MM.1S (cell line): ENCODE results near the gene SAFB.
A peak's percentile ranks its signal among the peaks of the same experiment; 100 is the strongest.

Experiments
- DNase-seq: peaks from one replicate; pipeline ENCODE4 v3.0.0-alpha.2; 2015
- H2AFZ ChIP-seq: fragments of 300-600 bp; sonication (generic); 2 replicates; pipeline ENCODE4 v1.6.0; 2016; ENCODE audit warnings: antibody characterized with exemption, low read length
- H3F3A ChIP-seq: fragments of 300-600 bp; sonication (generic); 2 replicates; pipeline ENCODE4 v1.6.1; 2016; ENCODE audit warnings: mild to moderate bottlenecking, antibody characterized with exemption, low read length, moderate library complexity, mixed read lengths; ENCODE audit not compliant: insufficient read depth
- H3K27ac ChIP-seq: fragments of 300-600 bp; sonication (generic); 2 replicates; pipeline ENCODE4 v1.5.1; 2016; ENCODE audit warnings: mild to moderate bottlenecking, low read length
- H3K27me3 ChIP-seq: fragments of 300-600 bp; sonication (generic); replicated peaks from 2 replicates; pipeline ENCODE4 v1.6.0; 2016; ENCODE audit warnings: low read length; ENCODE audit not compliant: insufficient read depth
- H3K36me3 ChIP-seq: fragments of 300-600 bp; sonication (generic); replicated peaks from 2 replicates; pipeline ENCODE4 v1.6.1; 2016; ENCODE audit warnings: mild to moderate bottlenecking, low read length, mixed read lengths; ENCODE audit not compliant: insufficient read depth
- H3K4me1 ChIP-seq: fragments of 300-600 bp; sonication (generic); 2 replicates; pipeline ENCODE4 v1.6.1; 2016; ENCODE audit warnings: low read length, mixed read lengths
- H3K4me2 ChIP-seq: fragments of 300-600 bp; sonication (generic); 2 replicates; pipeline ENCODE4 v1.6.0; 2016; ENCODE audit warnings: low read depth, low read length
- H3K4me3 ChIP-seq: fragments of 300-600 bp; sonication (generic); 2 replicates; pipeline ENCODE4 v1.5.1; 2016; ENCODE audit warnings: low read length, mixed read lengths
- H3K79me2 ChIP-seq: fragments of 300-600 bp; sonication (generic); 2 replicates; pipeline ENCODE4 v1.6.1; 2016; ENCODE audit warnings: mixed run types, low read length, mixed read lengths
- H3K9ac ChIP-seq: fragments of 300-600 bp; sonication (generic); 2 replicates; pipeline ENCODE4 v1.6.1; 2016; ENCODE audit warnings: low read length, mixed read lengths
- H3K9me2 ChIP-seq: fragments of 300-600 bp; sonication (generic); replicated peaks from 2 replicates; pipeline ENCODE4 v1.6.1; 2016; ENCODE audit warnings: mild to moderate bottlenecking, low read length, mixed read lengths; ENCODE audit not compliant: insufficient read depth
- H3K9me3 ChIP-seq: fragments of 300-600 bp; sonication (generic); replicated peaks from 2 replicates; pipeline ENCODE4 v1.6.1; 2016; ENCODE audit warnings: mild to moderate bottlenecking, low read length, mixed read lengths; ENCODE audit not compliant: insufficient read depth
- H4K20me1 ChIP-seq: fragments of 300-600 bp; sonication (generic); 2 replicates; pipeline ENCODE4 v1.6.1; 2016; ENCODE audit warnings: mild to moderate bottlenecking, low read length, moderate library complexity, mixed read lengths; ENCODE audit not compliant: insufficient read depth
- CTCF ChIP-seq: fragments of 300-600 bp; sonication (generic); IDR thresholded peaks from 2 replicates; pipeline ENCODE4 v1.5.1; 2016; ENCODE audit warnings: antibody characterized with exemption, low read length, mixed read lengths
- EZH2 ChIP-seq: fragments of 300-600 bp; sonication (generic); optimal IDR thresholded peaks from 2 replicates; pipeline ENCODE3; 2017; ENCODE audit warnings: low read depth, mild to moderate bottlenecking, antibody characterized with exemption, low read length, mixed read lengths
- EZH2phosphoT487 ChIP-seq: fragments of 300-600 bp; sonication (generic); IDR thresholded peaks from 2 replicates; pipeline ENCODE4 v1.6.1; 2018; ENCODE audit warnings: antibody characterized with exemption, low read length

The SAFB gene

GRCh38 chr19:5678071-5678718 is 55.3 kb downstream of the SAFB start:
- H3K79me2 ChIP-seq: peaks cover 13% of the 10 kb centered on the region
- H3K9ac ChIP-seq: no peak overlapping the region

GRCh38 chr19:5679289-5680083 is 56.6 kb downstream of the SAFB start:
- Histone ChIP-seq H4K20me1 (no peaks in the 10 kb centered on the region), H3K9me3 (no peaks in the 10 kb centered on the region), H3K36me3 (no peaks in the 10 kb centered on the region), H3F3A (no peaks in the 10 kb centered on the region), H3K4me2 (peak overlapping the region; percentile 96), H2AFZ (peak overlapping the region; percentile 89), H3K9ac (peak overlapping the region; percentile 88), H3K79me2 (peaks cover 13% of the 10 kb centered on the region), H3K27ac (no peak overlapping the region), H3K4me1 (peaks cover 7% of the 10 kb centered on the region), H3K4me3 (peak overlapping the region; percentile 95), H3K27me3 (peaks cover 14% of the 10 kb centered on the region), H3K9me2 (no peaks in the 10 kb centered on the region)
- no peak for TF ChIP-seq EZH2
- TF ChIP-seq EZH2phosphoT487: no peak
- TF ChIP-seq CTCF: no peak
- peak; percentile 21 for DNase-seq

More at GRCh38 chr19:5678071-5678718, 55.3 kb downstream of the SAFB start:
- Histone ChIP-seq H4K20me1 (no peaks in the 10 kb centered on the region), H3K4me3 (no peak overlapping the region), H3K9me3 (no peaks in the 10 kb centered on the region), H3K27ac (no peak overlapping the region), H3K9me2 (no peaks in the 10 kb centered on the region), H3K27me3 (peaks cover 12% of the 10 kb centered on the region), H2AFZ (no peak overlapping the region), H3K4me1 (peaks cover 7% of the 10 kb centered on the region), H3K36me3 (no peaks in the 10 kb centered on the region), H3K4me2 (no peak overlapping the region), H3F3A (no peaks in the 10 kb centered on the region)
- no peak for DNase-seq
- no peak for TF ChIP-seq EZH2phosphoT487

GRCh38 chr19:5680084-5680436 is 57.2 kb downstream of the SAFB start:
- H3K9ac ChIP-seq: peak overlapping the region; percentile 88
- peak overlapping the region; percentile 95 for H3K4me3 ChIP-seq
- H3K9me2 ChIP-seq: no peaks in the 10 kb centered on the region
- no peaks in the 10 kb centered on the region for H4K20me1 ChIP-seq
- no peak for DNase-seq
- TF ChIP-seq CTCF (no peak), EZH2 (no peak), EZH2phosphoT487 (no peak)
- peak overlapping the region; percentile 89 for H2AFZ ChIP-seq
- H3K36me3 ChIP-seq: no peaks in the 10 kb centered on the region
- peak overlapping the region; percentile 74; the same call in 1 of the 2 replicates for H3K27ac ChIP-seq
- H3K27me3 ChIP-seq: peaks cover 14% of the 10 kb centered on the region
- H3F3A ChIP-seq: no peaks in the 10 kb centered on the region
- peaks cover 13% of the 10 kb centered on the region for H3K79me2 ChIP-seq
- H3K4me2 ChIP-seq: peak overlapping the region; percentile 96
- H3K4me1 ChIP-seq: peaks cover 7% of the 10 kb centered on the region
- H3K9me3 ChIP-seq: no peaks in the 10 kb centered on the region
